ENCODE measurements around the gene C1QTNF6. TPM values are rescaled to one million over a fixed set of nuclear protein-coding genes. Genes with fewer than 3 reads are reported as not detected.

Gene C1QTNF6
- polyA plus RNA-seq, 1 of the 3 experiments (the other 2 are of a cell fraction): 47.7 TPM

DNA sequence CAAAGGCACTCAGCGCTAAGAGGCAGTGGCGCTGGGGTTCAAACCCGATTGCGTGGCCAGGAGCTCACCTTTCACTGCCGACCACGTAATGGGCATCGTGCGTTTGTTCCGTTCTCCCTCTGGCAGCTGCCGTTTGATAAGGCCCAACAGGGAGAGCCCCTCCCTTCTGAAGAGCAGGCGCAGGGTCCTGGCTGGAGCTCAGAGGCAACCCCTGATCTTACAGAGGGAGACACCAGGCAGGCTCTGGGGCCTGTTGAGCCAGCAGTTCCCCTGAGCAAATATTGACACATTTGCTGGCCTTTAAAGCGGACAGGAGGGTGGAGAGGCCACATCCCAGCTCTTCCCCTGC lies 11.7 kb upstream of the C1QTNF6 start:
- no peaks in the 10 kb centered on the region for H4K20me1 ChIP-seq (ENCODE audit: insufficient read depth)
- peak overlapping the region in 1 of 2 experiments; percentile 3; a peak in 1 of 4 replicates for H3K27ac ChIP-seq (ENCODE audit: low read depth in 2 of 2, low read length in 1 of 2)
- no peak overlapping the region for H3K9ac ChIP-seq
- H3K4me1 ChIP-seq (ENCODE audit: control insufficient read depth in 1 of 2, insufficient read depth in 2 of 2, low read depth in 1 of 2, low read length in 1 of 2): peaks cover 19 to 28% of the 10 kb centered on the region in 2 experiments
- no peaks in the 10 kb centered on the region; the same call in 1 of the 2 replicates for H3K79me2 ChIP-seq (ENCODE audit: insufficient read depth)
- 38% methylated on average over 9 of the region's 12 CpGs for WGBS (ENCODE audit: low lambda C conversion rate)
- peak; percentile 60 for DNase-seq
- no peaks in the 10 kb centered on the region for H3K9me3 ChIP-seq
- no peak overlapping the region; a peak in 1 of 4 replicates for H3K4me3 ChIP-seq (ENCODE audit: low read depth in 2 of 2, low read length in 1 of 2)
- ChIA-PET POLR2A (interaction anchor here (1.2 kb wide), 1 partner anchor 13 kb away, joined by 4 read pairs; no protein-coding TSS in a partner anchor), CTCF (interaction anchor here (0.6 to 7.7 kb wide), 48 partner anchors 9 to 437 kb away, joined by 3 to 190 read pairs (median 4); partner anchors contain the start of genes C1QTNF6, IFT27, IL2RB and RAC2)
- TF ChIP-seq, protein P1, sequence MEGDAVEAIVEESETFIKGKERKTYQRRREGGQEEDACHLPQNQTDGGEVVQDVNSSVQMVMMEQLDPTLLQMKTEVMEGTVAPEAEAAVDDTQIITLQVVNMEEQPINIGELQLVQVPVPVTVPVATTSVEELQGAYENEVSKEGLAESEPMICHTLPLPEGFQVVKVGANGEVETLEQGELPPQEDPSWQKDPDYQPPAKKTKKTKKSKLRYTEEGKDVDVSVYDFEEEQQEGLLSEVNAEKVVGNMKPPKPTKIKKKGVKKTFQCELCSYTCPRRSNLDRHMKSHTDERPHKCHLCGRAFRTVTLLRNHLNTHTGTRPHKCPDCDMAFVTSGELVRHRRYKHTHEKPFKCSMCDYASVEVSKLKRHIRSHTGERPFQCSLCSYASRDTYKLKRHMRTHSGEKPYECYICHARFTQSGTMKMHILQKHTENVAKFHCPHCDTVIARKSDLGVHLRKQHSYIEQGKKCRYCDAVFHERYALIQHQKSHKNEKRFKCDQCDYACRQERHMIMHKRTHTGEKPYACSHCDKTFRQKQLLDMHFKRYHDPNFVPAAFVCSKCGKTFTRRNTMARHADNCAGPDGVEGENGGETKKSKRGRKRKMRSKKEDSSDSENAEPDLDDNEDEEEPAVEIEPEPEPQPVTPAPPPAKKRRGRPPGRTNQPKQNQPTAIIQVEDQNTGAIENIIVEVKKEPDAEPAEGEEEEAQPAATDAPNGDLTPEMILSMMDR (IDR thresholded peaks at IDR 0.05): 0 out of 2 replicates have a peak, but pooled peaks have one; percentile 8
- TF ChIP-seq NFIC (IDR thresholded peaks at IDR 0.05; ENCODE audit: borderline replicate concordance): no peak
- peak overlapping the region; percentile 44; the same call in 1 of the 2 replicates for H2AFZ ChIP-seq (ENCODE audit: low read depth)
- H3K27me3 ChIP-seq (ENCODE audit: insufficient read depth): no peaks in the 10 kb centered on the region
- no peaks in the 10 kb centered on the region for H3K9me2 ChIP-seq
- no peaks in the 10 kb centered on the region for H3K36me3 ChIP-seq (replicated peaks in 1 of 2; ENCODE audit: control insufficient read depth in 1 of 2, insufficient read depth in 2 of 2, low read length in 1 of 2)
- H3K4me2 ChIP-seq: no peak overlapping the region
- peaks cover 25% of the 10 kb centered on the region for H3F3A ChIP-seq (replicated peaks; ENCODE audit: insufficient read depth)

GRCh38 chr22:37199103-37199759 lies 11.2 kb upstream of the C1QTNF6 start:
- Histone ChIP-seq H3K9me2 (no peaks in the 10 kb centered on the region), H3K27ac (ENCODE audit: low read depth in 2 of 2, low read length in 1 of 2) (peak overlapping the region; percentile 73 to 96), H3F3A (replicated peaks; ENCODE audit: insufficient read depth) (peaks cover 25% of the 10 kb centered on the region), H3K4me2 (peak overlapping the region; percentile 94), H3K9me3 (no peaks in the 10 kb centered on the region), H4K20me1 (ENCODE audit: insufficient read depth) (no peaks in the 10 kb centered on the region), H3K27me3 (ENCODE audit: insufficient read depth) (no peaks in the 10 kb centered on the region), H3K79me2 (ENCODE audit: insufficient read depth) (no peaks in the 10 kb centered on the region; the same call in 1 of the 2 replicates), H3K9ac (peak overlapping the region; percentile 81), H3K4me1 (ENCODE audit: control insufficient read depth in 1 of 2, insufficient read depth in 2 of 2, low read depth in 1 of 2, low read length in 1 of 2) (peaks cover 19 to 28% of the 10 kb centered on the region in 2 experiments), H3K36me3 (replicated peaks in 1 of 2; ENCODE audit: control insufficient read depth in 1 of 2, insufficient read depth in 2 of 2, low read length in 1 of 2) (no peaks in the 10 kb centered on the region), H2AFZ (ENCODE audit: low read depth) (peak overlapping the region; percentile 82), H3K4me3 (ENCODE audit: low read depth in 2 of 2, low read length in 1 of 2) (peak overlapping the region; percentile 72 to 76)
- DNase-seq: peak; percentile 97
- TF ChIP-seq RAD21 (IDR thresholded peaks at IDR 0.05; ENCODE audit: low read length): peak; percentile 76
- peak; percentile 96 for TF ChIP-seq POLR2AphosphoS5 (IDR thresholded peaks at IDR 0.05; ENCODE audit: low read depth, low read length)
- peak; percentile 79 for TF ChIP-seq SMC3 (IDR thresholded peaks at IDR 0.05; ENCODE audit: low read depth, low read length)
- TF ChIP-seq JUND (IDR thresholded peaks at IDR 0.05): no peak
- TF ChIP-seq, protein P1 (IDR thresholded peaks at IDR 0.05): peak; percentile 82
- TF ChIP-seq MXI1 (IDR thresholded peaks at IDR 0.05; ENCODE audit: low read depth, low read length): peak; percentile 80
- TF ChIP-seq RFX5 (IDR thresholded peaks at IDR 0.05; ENCODE audit: low read length): no peak
- TF ChIP-seq GABPA (IDR thresholded peaks at IDR 0.05; ENCODE audit: low read depth): peak; percentile 75
- no peak for TF ChIP-seq FOXM1 (IDR thresholded peaks at IDR 0.05; ENCODE audit: low read depth)
- no peak for TF ChIP-seq FOSL2 (IDR thresholded peaks at IDR 0.05; ENCODE audit: borderline replicate concordance, low read depth)
- no peak for TF ChIP-seq REST (IDR thresholded peaks at IDR 0.05; ENCODE audit: low read depth, low read length)
- peak; percentile 32; the same call in 1 of the 2 replicates for TF ChIP-seq TAF1 (IDR thresholded peaks at IDR 0.05; ENCODE audit: borderline replicate concordance, low read depth, low read length)
- no peak for TF ChIP-seq MEF2A (IDR thresholded peaks at IDR 0.05; ENCODE audit: borderline replicate concordance, low read depth)
- TF ChIP-seq, protein P2, sequence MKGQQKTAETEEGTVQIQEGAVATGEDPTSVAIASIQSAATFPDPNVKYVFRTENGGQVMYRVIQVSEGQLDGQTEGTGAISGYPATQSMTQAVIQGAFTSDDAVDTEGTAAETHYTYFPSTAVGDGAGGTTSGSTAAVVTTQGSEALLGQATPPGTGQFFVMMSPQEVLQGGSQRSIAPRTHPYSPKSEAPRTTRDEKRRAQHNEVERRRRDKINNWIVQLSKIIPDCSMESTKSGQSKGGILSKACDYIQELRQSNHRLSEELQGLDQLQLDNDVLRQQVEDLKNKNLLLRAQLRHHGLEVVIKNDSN (IDR thresholded peaks at IDR 0.05; ENCODE audit: borderline replicate concordance, low read depth): 0 out of 2 replicates have a peak, but pooled peaks have one; percentile 15
- TF ChIP-seq YY1 (IDR thresholded peaks at IDR 0.05; ENCODE audit: low read depth): no peak
- TF ChIP-seq MAX (IDR thresholded peaks at IDR 0.05; ENCODE audit: low read depth): peak; percentile 92
- POLR2A ChIA-PET: interaction anchor here (1.1 to 1.2 kb wide), 2 partner anchors 12 to 43 kb away, joined by 3 to 4 read pairs; no protein-coding TSS in a partner anchor
- CTCF ChIA-PET: interaction anchor here (0.6 to 7.7 kb wide), 51 partner anchors 9 to 632 kb away, joined by 3 to 190 read pairs (median 4); partner anchors contain the start of genes C1QTNF6, CYTH4, IFT27 and IL2RB
- WGBS (ENCODE audit: low lambda C conversion rate): 0% methylated on average over 8 of the region's 58 CpGs
